K562 (cell line): Measurements from ENCODE around the gene CEP128. TPM values are rescaled to one million over a fixed set of nuclear protein-coding genes. Genes with fewer than 3 reads are reported as not detected.

Experiments used
- CHD2 ChIP-seq: IDR thresholded peaks from 2 replicates; pipeline ENCODE4 v1.6.1; 2011; ENCODE audit warnings: low read depth, low read length
- MXI1 ChIP-seq: IDR thresholded peaks from 2 replicates; pipeline ENCODE4 v1.6.1; 2011; ENCODE audit warnings: low read depth, mild to moderate bottlenecking, improper control_type of control experiment, low read length
- NCOR1 ChIP-seq: fragments of 450-650 bp; IDR thresholded peaks from 2 replicates; pipeline ENCODE4 v1.6.1; 2016; ENCODE audit warnings: mild to moderate bottlenecking, moderate library complexity
- PHTF2 ChIP-seq: fragments of 250-450 bp; sonication (Bioruptor Pico); IDR thresholded peaks from 2 replicates; pipeline ENCODE4 v1.5.0; 2021; ENCODE audit warnings: mild to moderate bottlenecking
- RBM14 ChIP-seq: fragments of 200-400 bp; formaldehyde crosslinking; IDR thresholded peaks from 2 replicates; pipeline ENCODE4 v1.6.1; 2018; ENCODE audit warnings: low read depth, mild to moderate bottlenecking, low read length, moderate library complexity, borderline replicate concordance; ENCODE audit not compliant: insufficient read depth
- RFX7 ChIP-seq: fragments of 250-450 bp; sonication (Bioruptor Pico); IDR thresholded peaks from 2 replicates; pipeline ENCODE4 v1.5.1; 2021; ENCODE audit warnings: mild to moderate bottlenecking
- SMARCE1 ChIP-seq: fragments of 450-650 bp; IDR thresholded peaks from 2 replicates; pipeline ENCODE4 v1.7.1; 2016; ENCODE audit warnings: mild to moderate bottlenecking
- ZBTB5 ChIP-seq: fragments of 450-650 bp; IDR thresholded peaks from 2 replicates; pipeline ENCODE4 v1.6.1; 2017; ENCODE audit warnings: antibody characterized with exemption
- ZFPM2 ChIP-seq: fragments of 250-450 bp; sonication (Bioruptor Pico); IDR thresholded peaks from 2 replicates; pipeline ENCODE4 v1.5.1; 2022; ENCODE audit warnings: mild to moderate bottlenecking
- ZNF431 ChIP-seq: sonication (generic); formaldehyde crosslinking; IDR thresholded peaks from 2 replicates; pipeline ENCODE4 v1.8.0; 2022; ENCODE audit warnings: mild to moderate bottlenecking, missing genetic modification reagents
- polyA plus RNA-seq, 8 experiments: library from polyadenylated mRNA; depleted of rRNA in 4 of 8; stranded (reverse) in 5 of 8; unstranded in 3 of 8; fragments of >200 nt; fragmentation: Nextera tagmentation in 2 of 8; fragmentation: Illumina TruSeq in 1 of 8; extraction: Ambion mirVana in 2 of 8; extraction: Trizol in 1 of 8; gene quantifications; 2 replicates each; pipeline versions ENCODE4 v1.2.1 to v1.2.3, GENCODE V29; 2011 to 2014; ENCODE audit warnings: inconsistent platforms in 1 of 8, missing spikeins in 1 of 8
- total RNA-seq, 7 experiments: library from RNA; depleted of rRNA in 6 of 7; stranded (reverse); fragments of >200 nt in 6 of 7; fragmentation: Illumina TruSeq in 2 of 7; extraction: Trizol in 2 of 7; gene quantifications; 2 replicates each; pipeline versions ENCODE4 v1.2.1 to v1.2.3, GENCODE V29; 2011 to 2021; ENCODE audit warnings: low replicate concordance in 1 of 7
- TF ChIP-seq, protein P1 (sequence below): fragments of 450-650 bp; IDR thresholded peaks from 2 replicates; pipeline ENCODE4 v1.6.1; 2016; ENCODE audit warnings: low read depth, mild to moderate bottlenecking, moderate library complexity
- TF ChIP-seq, protein P2 (sequence below): fragments of 450-650 bp; IDR thresholded peaks from 2 replicates; pipeline ENCODE4 v1.6.1; 2017; ENCODE audit warnings: antibody characterized with exemption, mild to moderate bottlenecking

The CEP128 gene
- total and polyA plus RNA-seq, 9 of the 15 experiments (the other 6 are each of a cell fraction or from before 2014, with no cell fraction given) = 2.3 to 9.2 (median 4.6) TPM

DNA sequence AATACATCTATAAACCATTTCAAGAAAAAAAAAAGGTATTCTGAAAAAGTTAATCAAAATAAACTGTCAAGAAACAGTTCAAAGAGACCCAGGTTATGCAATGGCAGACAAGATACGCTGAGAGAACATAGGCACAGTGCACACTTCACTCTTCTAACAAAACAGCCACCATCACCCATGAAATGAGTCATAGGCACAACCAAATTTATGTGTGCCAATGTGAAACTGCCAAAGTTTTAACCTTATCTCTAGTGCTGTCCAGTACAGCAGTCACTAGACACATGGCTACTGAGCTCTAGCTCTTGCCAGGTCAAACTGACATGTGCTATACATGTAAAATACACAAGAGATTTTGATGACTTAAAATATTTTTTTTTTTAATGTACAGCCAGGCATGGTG, 1.4 kb downstream of the CEP128 start (continued):
- TF ChIP-seq RBM14 (no peak), RFX7 (CRISPR knock-in tag) (no peak), MXI1 (no peak), SMARCE1 (no peak), CHD2 (no peak), NCOR1 (no peak), ZNF431 (CRISPR knock-in tag) (no peak), ZBTB5 (no peak), PHTF2 (CRISPR knock-in tag) (no peak), ZFPM2 (CRISPR knock-in tag) (no peak)
- TF ChIP-seq, protein P1, sequence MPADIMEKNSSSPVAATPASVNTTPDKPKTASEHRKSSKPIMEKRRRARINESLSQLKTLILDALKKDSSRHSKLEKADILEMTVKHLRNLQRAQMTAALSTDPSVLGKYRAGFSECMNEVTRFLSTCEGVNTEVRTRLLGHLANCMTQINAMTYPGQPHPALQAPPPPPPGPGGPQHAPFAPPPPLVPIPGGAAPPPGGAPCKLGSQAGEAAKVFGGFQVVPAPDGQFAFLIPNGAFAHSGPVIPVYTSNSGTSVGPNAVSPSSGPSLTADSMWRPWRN = no peak
- TF ChIP-seq, protein P2, sequence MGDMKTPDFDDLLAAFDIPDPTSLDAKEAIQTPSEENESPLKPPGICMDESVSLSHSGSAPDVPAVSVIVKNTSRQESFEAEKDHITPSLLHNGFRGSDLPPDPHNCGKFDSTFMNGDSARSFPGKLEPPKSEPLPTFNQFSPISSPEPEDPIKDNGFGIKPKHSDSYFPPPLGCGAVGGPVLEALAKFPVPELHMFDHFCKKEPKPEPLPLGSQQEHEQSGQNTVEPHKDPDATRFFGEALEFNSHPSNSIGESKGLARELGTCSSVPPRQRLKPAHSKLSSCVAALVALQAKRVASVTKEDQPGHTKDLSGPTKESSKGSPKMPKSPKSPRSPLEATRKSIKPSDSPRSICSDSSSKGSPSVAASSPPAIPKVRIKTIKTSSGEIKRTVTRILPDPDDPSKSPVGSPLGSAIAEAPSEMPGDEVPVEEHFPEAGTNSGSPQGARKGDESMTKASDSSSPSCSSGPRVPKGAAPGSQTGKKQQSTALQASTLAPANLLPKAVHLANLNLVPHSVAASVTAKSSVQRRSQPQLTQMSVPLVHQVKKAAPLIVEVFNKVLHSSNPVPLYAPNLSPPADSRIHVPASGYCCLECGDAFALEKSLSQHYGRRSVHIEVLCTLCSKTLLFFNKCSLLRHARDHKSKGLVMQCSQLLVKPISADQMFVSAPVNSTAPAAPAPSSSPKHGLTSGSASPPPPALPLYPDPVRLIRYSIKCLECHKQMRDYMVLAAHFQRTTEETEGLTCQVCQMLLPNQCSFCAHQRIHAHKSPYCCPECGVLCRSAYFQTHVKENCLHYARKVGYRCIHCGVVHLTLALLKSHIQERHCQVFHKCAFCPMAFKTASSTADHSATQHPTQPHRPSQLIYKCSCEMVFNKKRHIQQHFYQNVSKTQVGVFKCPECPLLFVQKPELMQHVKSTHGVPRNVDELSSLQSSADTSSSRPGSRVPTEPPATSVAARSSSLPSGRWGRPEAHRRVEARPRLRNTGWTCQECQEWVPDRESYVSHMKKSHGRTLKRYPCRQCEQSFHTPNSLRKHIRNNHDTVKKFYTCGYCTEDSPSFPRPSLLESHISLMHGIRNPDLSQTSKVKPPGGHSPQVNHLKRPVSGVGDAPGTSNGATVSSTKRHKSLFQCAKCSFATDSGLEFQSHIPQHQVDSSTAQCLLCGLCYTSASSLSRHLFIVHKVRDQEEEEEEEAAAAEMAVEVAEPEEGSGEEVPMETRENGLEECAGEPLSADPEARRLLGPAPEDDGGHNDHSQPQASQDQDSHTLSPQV = no peak
